ENCODE measurements around the gene CGN.

GRCh38 chr1:151478923-151479322 lies 32.3 kb upstream of the CGN start:
- no peak for TF ChIP-seq CTCF (IDR thresholded peaks at IDR 0.05 in 8 of 11, conservative IDR thresholded peaks at IDR 0.05 in 3 of 11)
- TF ChIP-seq POLR2AphosphoS5 (IDR thresholded peaks at IDR 0.05) = no peak
- no peak for TF ChIP-seq POLR2A (IDR thresholded peaks at IDR 0.05)

Data from spleen (tissue), 7 donors.